H1 (cell line): ENCODE results near the gene ARHGAP22. TPM values are rescaled to one million over a fixed set of nuclear protein-coding genes. Genes with fewer than 3 reads are reported as not detected.

ENCODE experiments used
- ATF2 ChIP-seq: IDR thresholded peaks from 2 replicates; pipeline ENCODE4 v1.6.1; 2012; ENCODE audit warnings: low read length, inconsistent platforms
- BRCA1 ChIP-seq: IDR thresholded peaks from 2 replicates; pipeline ENCODE4 v1.6.1; 2012; ENCODE audit warnings: low read depth, low read length, improper control_type of control experiment
- HDAC2 ChIP-seq, 2 experiments: fragments of 300-600 bp in 1 of 2; sonication (generic) in 1 of 2; IDR thresholded peaks; 2 replicates each; pipeline ENCODE4 v1.6.1; 2011 to 2012; ENCODE audit warnings: low read depth in 2 of 2, low read length in 2 of 2, mild to moderate bottlenecking in 2 of 2, moderate library complexity in 2 of 2, borderline replicate concordance in 1 of 2, inconsistent platforms in 1 of 2
- RXRA ChIP-seq: IDR thresholded peaks from 2 replicates; pipeline ENCODE4 v1.6.1; 2011; ENCODE audit warnings: low read depth, mild to moderate bottlenecking, low read length, moderate library complexity; ENCODE audit not compliant: insufficient read depth
- SP1 ChIP-seq: IDR thresholded peaks from 2 replicates; pipeline ENCODE4 v1.6.1; 2011; ENCODE audit warnings: low read depth, low read length
- ZNF274 ChIP-seq: IDR thresholded peaks from 2 replicates; pipeline ENCODE4 v1.7.0; 2012; ENCODE audit warnings: low read length, borderline replicate concordance; ENCODE audit errors: extremely low read depth
- polyA plus RNA-seq, 7 experiments: library from polyadenylated mRNA; depleted of rRNA in 3 of 7; stranded (reverse) in 5 of 7; unstranded in 2 of 7; fragments of >200 nt in 5 of 7; fragments of 200-250 nt in 2 of 7; gene quantifications; 1 replicate in 5 of 7; 2 replicates in 1 of 7; 4 replicates in 1 of 7; pipeline versions ENCODE4 v1.2.1 to v1.2.3, GENCODE V29; 2011 to 2013; ENCODE audit warnings: missing spikeins in 2 of 7, mixed read lengths in 2 of 7
- total RNA-seq: library from RNA; stranded (reverse); fragmentation: NEBNext Ultra II Directional; extraction: Animal tissue kit (Norgen Biotek cat#: 25700); gene quantifications from 2 replicates; pipeline ENCODE4 v1.2.1, GENCODE V29; 2021
- TF ChIP-seq, protein P1 (sequence below): IDR thresholded peaks from 2 replicates; pipeline ENCODE4 v1.6.1; 2011; ENCODE audit warnings: low read depth, mild to moderate bottlenecking, low read length; ENCODE audit not compliant: insufficient read depth

The ARHGAP22 gene
- total and polyA plus RNA-seq, 2 of the 8 experiments (the other 6 are each of a cell fraction or from before 2014, with no cell fraction given) = 3.6 to 11.2 TPM

DNA sequence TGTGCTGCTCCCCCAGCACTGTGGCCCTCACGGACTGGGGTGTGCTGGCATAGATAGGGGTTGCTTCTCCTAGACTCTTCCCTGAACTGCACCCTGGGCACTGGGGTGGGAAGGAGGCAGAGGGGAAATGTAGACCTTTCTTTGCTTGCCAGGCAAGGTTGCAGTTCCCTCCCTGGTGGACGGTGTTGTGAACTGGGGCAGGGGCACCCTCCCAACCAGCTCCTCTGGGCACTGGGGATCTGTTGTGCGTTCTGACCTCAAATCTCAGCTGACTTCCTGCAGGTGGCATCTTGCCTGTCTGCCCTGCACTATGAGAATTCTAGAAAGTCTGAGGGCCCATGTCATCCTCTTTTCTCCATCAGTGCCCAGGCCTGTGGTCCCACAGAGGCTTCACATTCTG lies 53.9 kb downstream of the ARHGAP22 start (continued):
- no peak for TF ChIP-seq RXRA
- TF ChIP-seq ATF2 = no peak
- TF ChIP-seq ZNF274 = no peak
- TF ChIP-seq BRCA1 = no peak
- TF ChIP-seq SP1 = no peak
- TF ChIP-seq HDAC2 (IDR thresholded peaks at IDR 0.05; ENCODE audit: borderline replicate concordance in 1 of 2, low read depth in 2 of 2, low read length in 2 of 2) = no peak
- TF ChIP-seq, protein P1, sequence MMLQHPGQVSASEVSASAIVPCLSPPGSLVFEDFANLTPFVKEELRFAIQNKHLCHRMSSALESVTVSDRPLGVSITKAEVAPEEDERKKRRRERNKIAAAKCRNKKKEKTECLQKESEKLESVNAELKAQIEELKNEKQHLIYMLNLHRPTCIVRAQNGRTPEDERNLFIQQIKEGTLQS = no peak
